HepG2 (cell line): Measurements from ENCODE around the gene ZBTB14. TPM values are rescaled to one million over a fixed set of nuclear protein-coding genes. Genes with fewer than 3 reads are reported as not detected.

Source experiments
- BRCA1 ChIP-seq: sonication (generic); formaldehyde crosslinking; IDR thresholded peaks from 2 replicates; pipeline ENCODE4 v1.4.0; 2020; ENCODE audit warnings: missing genetic modification reagents
- DMTF1 ChIP-seq: sonication (generic); formaldehyde crosslinking; IDR thresholded peaks from 2 replicates; pipeline ENCODE4 v1.4.0; 2020; ENCODE audit warnings: mild to moderate bottlenecking, missing genetic modification reagents
- JUNB ChIP-seq: sonication (generic); formaldehyde crosslinking; IDR thresholded peaks from 2 replicates; pipeline ENCODE4 v1.8.0; 2022; ENCODE audit warnings: missing genetic modification reagents, mild to moderate bottlenecking, borderline replicate concordance
- KAT8 ChIP-seq: IDR thresholded peaks from 2 replicates; pipeline ENCODE4 v1.6.1; 2016; ENCODE audit warnings: missing genetic modification reagents, missing compliant biosample characterization
- SPEN ChIP-seq: sonication (generic); formaldehyde crosslinking; IDR thresholded peaks from 2 replicates; pipeline ENCODE4 v1.5.1; 2020; ENCODE audit warnings: low read depth, mild to moderate bottlenecking, missing genetic modification reagents
- ZHX2 ChIP-seq, 2 experiments: sonication (generic) in 1 of 2; formaldehyde crosslinking in 1 of 2; IDR thresholded peaks; 2 replicates each; pipeline versions ENCODE4 v1.6.1 to v1.9.0; 2014 to 2022; ENCODE audit warnings: antibody characterized with exemption in 1 of 2, borderline replicate concordance in 1 of 2, inconsistent platforms in 1 of 2, low read depth in 1 of 2, missing genetic modification reagents in 1 of 2
- ZNF430 ChIP-seq: sonication (generic); formaldehyde crosslinking; IDR thresholded peaks from 2 replicates; pipeline ENCODE4 v1.9.0; 2021; ENCODE audit warnings: mild to moderate bottlenecking, missing genetic modification reagents
- ZNF556 ChIP-seq: sonication (generic); formaldehyde crosslinking; IDR thresholded peaks from 2 replicates; pipeline ENCODE4 v1.4.0; 2020; ENCODE audit warnings: mild to moderate bottlenecking, missing genetic modification reagents, borderline replicate concordance
- ZNF614 ChIP-seq: IDR thresholded peaks from 2 replicates; pipeline ENCODE4 v1.6.1; 2018; ENCODE audit warnings: missing biosample characterization, missing genetic modification reagents, inconsistent platforms, borderline replicate concordance
- ZNF670 ChIP-seq: sonication (generic); formaldehyde crosslinking; IDR thresholded peaks from 2 replicates; pipeline ENCODE4 v1.8.0; 2022; ENCODE audit warnings: mild to moderate bottlenecking, missing genetic modification reagents, borderline replicate concordance
- ZNF747 ChIP-seq: sonication (generic); formaldehyde crosslinking; IDR thresholded peaks from 2 replicates; pipeline ENCODE4 v1.8.1; 2023; ENCODE audit warnings: missing genetic modification reagents, mild to moderate bottlenecking, borderline replicate concordance
- ZNF777 ChIP-seq: sonication (generic); formaldehyde crosslinking; IDR thresholded peaks from 2 replicates; pipeline ENCODE4 v1.4.0; 2020; ENCODE audit warnings: missing genetic modification reagents
- polyA plus RNA-seq, 8 experiments: library from polyadenylated mRNA; depleted of rRNA in 3 of 8; stranded (reverse) in 7 of 8; unstranded in 1 of 8; fragments of >200 nt; fragmentation: Illumina TruSeq in 4 of 8; extraction: Trizol in 4 of 8; gene quantifications; 2 replicates each; pipeline versions ENCODE4 v1.2.1 to v1.2.3, GENCODE V29; 2011 to 2016; ENCODE audit warnings: low read depth in 4 of 8, missing spikeins in 1 of 8, mixed read lengths in 1 of 8; ENCODE audit not compliant: insufficient read depth in 1 of 8
- total RNA-seq, 5 experiments: library from RNA; depleted of rRNA; stranded (reverse); fragments of >200 nt; fragmentation: Illumina TruSeq; extraction: Trizol; gene quantifications; 2 replicates each; pipeline ENCODE4 v1.2.3, GENCODE V29; 2016; ENCODE audit warnings: low read depth in 1 of 5
- TF ChIP-seq, protein P1 (sequence below): sonication (generic); formaldehyde crosslinking; IDR thresholded peaks from 2 replicates; pipeline ENCODE4 v1.4.0; 2020; ENCODE audit warnings: missing genetic modification reagents, borderline replicate concordance
- TF ChIP-seq, protein P2 (sequence below): sonication (generic); formaldehyde crosslinking; conservative IDR thresholded peaks from 2 replicates; pipeline ENCODE4 v1.8.0; 2022; ENCODE audit warnings: mild to moderate bottlenecking, moderate library complexity, missing genetic modification reagents

The ZBTB14 gene
- total and polyA plus RNA-seq, 2 of the 13 experiments (the other 11 are each of a cell fraction or from before 2014, with no cell fraction given) = 8.0 to 14.4 TPM

DNA sequence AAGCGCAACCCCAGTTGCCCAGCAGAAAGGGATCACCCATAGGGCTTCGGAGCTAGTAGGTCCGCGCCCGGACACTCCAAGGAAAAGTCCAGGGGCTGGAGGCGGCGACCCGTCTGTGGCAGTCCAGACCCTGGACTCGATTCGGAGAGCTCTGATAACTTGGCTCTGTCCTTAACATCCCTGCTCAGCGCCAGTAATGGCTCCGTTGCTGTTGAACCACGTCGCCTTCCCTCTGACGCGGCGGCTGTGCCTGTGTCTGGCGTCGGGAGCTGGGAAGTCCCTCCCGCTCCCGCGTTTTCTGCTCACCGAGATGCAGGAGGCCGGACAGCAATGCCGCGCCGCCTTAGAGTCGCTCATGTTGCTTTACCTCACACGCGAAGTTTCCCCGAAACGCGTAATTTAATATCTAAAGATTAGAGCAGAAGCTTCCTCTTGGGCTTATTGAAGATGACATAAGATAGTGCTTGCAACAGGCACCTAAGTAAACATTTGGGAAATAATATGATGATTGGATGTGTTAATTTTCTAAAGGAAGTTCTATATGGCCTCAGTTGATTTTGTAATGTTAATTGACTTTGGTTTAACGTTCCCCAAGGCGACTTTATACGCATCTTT lies 1.3 kb upstream of the ZBTB14 start (continued):
- TF ChIP-seq, protein P1, sequence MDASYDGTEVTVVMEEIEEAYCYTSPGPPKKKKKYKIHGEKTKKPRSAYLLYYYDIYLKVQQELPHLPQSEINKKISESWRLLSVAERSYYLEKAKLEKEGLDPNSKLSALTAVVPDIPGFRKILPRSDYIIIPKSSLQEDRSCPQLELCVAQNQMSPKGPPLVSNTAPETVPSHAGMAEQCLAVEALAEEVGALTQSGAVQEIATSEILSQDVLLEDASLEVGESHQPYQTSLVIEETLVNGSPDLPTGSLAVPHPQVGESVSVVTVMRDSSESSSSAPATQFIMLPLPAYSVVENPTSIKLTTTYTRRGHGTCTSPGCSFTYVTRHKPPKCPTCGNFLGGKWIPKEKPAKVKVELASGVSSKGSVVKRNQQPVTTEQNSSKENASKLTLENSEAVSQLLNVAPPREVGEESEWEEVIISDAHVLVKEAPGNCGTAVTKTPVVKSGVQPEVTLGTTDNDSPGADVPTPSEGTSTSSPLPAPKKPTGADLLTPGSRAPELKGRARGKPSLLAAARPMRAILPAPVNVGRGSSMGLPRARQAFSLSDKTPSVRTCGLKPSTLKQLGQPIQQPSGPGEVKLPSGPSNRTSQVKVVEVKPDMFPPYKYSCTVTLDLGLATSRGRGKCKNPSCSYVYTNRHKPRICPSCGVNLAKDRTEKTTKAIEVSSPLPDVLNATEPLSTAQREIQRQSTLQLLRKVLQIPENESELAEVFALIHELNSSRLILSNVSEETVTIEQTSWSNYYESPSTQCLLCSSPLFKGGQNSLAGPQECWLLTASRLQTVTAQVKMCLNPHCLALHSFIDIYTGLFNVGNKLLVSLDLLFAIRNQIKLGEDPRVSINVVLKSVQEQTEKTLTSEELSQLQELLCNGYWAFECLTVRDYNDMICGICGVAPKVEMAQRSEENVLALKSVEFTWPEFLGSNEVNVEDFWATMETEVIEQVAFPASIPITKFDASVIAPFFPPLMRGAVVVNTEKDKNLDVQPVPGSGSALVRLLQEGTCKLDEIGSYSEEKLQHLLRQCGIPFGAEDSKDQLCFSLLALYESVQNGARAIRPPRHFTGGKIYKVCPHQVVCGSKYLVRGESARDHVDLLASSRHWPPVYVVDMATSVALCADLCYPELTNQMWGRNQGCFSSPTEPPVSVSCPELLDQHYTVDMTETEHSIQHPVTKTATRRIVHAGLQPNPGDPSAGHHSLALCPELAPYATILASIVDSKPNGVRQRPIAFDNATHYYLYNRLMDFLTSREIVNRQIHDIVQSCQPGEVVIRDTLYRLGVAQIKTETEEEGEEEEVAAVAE (CRISPR knock-in tag) = no peak
- TF ChIP-seq ZNF777 (0 out of 2 replicates have a peak, but pooled peaks have one; percentile 27), ZNF430 (CRISPR knock-in tag) (no peak), ZNF670 (CRISPR knock-in tag) (no peak), ZNF556 (CRISPR knock-in tag) (no peak), JUNB (CRISPR knock-in tag) (no peak), KAT8 (CRISPR knock-in tag) (no peak), DMTF1 (CRISPR knock-in tag) (no peak), ZNF614 (no peak), ZNF747 (CRISPR knock-in tag) (no peak), SPEN (CRISPR knock-in tag) (no peak; the same call in 1 of the 2 replicates), BRCA1 (CRISPR knock-in tag) (no peak), ZHX2 (IDR thresholded peaks at IDR 0.05; ENCODE audit: low read depth) (no peak), ZHX2 (CRISPR knock-in tag; IDR thresholded peaks at IDR 0.05; ENCODE audit: borderline replicate concordance) (no peak)
- TF ChIP-seq, protein P2, sequence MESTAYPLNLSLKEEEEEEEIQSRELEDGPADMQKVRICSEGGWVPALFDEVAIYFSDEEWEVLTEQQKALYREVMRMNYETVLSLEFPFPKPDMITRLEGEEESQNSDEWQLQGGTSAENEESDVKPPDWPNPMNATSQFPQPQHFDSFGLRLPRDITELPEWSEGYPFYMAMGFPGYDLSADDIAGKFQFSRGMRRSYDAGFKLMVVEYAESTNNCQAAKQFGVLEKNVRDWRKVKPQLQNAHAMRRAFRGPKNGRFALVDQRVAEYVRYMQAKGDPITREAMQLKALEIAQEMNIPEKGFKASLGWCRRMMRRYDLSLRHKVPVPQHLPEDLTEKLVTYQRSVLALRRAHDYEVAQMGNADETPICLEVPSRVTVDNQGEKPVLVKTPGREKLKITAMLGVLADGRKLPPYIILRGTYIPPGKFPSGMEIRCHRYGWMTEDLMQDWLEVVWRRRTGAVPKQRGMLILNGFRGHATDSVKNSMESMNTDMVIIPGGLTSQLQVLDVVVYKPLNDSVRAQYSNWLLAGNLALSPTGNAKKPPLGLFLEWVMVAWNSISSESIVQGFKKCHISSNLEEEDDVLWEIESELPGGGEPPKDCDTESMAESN (CRISPR knock-in tag) = no peak
